GM21360 (cell line): ENCODE data around the gene HOMER2.

Source experiments
- ATAC-seq: cut with Tn5 transposase; IDR thresholded peaks from one replicate; pipeline ENCODE4 v1.9.1; 2021; ENCODE audit warnings: mild to moderate bottlenecking, moderate library complexity; ENCODE audit not compliant: unreplicated experiment

Gene HOMER2

DNA sequence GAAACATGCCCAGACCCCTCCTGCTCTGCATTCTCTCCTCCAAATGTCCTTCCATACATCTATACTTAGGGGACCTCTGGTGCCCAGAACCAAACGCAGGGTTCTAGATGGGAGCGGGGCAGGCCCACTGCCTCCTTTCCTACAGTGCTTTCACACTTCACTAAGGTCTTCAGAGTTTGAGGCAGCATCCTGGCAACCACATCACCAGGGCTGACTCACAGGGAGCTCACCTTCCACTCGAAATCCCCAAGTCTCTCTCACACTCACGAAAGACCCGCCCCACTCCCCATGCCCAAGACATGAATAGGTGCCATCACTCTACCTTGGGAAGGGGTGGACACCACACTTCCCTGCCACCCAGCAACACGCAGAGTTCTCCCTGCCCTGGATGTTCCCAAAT is 18.9 kb downstream of the HOMER2 start:
- no peak for ATAC-seq

DNA sequence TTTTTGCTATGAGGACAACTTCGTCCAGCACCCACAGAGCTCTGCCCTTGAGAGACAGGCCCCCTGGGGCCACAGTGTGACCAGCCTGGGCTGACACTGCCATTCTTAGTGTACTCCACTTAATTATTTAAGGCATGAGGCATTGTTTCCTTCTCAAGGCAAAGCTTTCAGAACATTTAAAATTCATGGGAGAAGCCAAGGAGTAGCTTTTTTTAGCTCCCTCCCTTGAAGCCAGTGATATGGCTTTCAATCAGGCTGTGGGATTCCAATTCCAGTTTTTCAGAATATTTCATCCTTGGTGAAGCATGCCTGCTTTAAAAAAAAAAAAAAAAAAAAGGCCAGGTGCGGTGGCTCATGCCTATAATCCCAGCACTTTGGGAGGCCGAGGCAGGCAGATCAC is 21.3 kb downstream of the HOMER2 start:
- ATAC-seq: no peak

DNA sequence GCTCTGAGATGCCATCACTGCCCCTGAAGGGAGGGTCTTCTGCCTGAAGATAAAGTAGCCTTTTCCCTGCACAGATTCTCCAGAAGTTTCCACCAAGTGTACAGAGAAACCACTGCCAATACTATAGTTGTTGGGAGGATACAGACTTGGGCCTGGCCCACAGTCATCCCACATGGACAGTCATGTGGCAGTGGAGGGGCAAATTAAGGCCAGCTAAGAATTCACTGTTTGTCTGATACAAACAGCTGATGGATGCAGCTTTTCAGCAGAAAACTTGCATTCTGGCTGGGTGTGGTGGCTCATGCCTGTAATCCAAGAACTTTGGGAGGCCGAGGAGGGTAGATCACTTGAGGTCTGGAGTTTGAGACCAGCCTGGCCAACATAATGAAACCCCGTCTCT is 22.1 kb downstream of the HOMER2 start:
- ATAC-seq: no peak

GRCh38 chr15:82928711-82929110 is 23.8 kb downstream of the HOMER2 start:
- no peak for ATAC-seq

DNA sequence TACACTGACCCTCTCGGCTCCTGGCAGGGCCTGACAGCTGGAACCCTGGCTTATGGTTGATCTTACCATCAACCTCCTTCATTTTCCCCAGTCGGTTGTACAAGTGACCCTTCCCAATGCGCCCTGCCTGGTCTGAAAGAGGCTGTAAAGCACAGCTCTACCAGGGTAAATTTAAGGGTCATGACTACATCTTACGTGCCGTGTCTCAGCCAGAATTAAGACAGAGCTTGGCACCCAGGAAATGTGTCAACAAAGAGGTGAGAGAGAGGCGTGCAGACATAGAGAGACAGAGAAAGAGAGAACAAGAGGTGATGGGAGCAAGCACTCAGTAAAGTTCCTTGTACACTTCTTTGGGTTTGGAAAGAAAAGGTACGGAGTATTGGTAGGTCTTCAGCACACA is 28.8 kb downstream of the HOMER2 start:
- no peak for ATAC-seq

DNA sequence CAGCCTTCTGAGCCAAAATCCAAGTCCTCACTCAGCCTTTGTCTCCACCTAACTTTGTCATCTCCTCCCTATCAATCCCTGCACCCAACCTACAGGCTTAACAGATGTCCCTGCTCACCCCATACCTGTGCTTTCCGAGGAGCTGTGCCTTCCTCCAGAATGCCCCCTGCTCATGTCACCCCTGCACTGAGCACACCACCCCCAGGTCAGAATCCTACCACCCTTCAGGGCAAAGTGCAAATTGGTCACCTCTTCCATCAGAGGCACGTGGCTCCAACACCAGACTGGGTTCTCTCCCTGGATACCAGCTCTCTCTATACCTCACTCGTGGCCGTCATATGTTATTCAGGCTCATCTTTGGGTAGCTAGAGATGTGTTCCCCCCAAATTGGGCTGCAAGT is 29.8 kb downstream of the HOMER2 start:
- ATAC-seq: no peak

GRCh38 chr15:82921939-82922338 is 30.6 kb downstream of the HOMER2 start:
- no peak for ATAC-seq

GRCh38 chr15:82921242-82921641 is 31.3 kb downstream of the HOMER2 start:
- ATAC-seq: no peak

DNA sequence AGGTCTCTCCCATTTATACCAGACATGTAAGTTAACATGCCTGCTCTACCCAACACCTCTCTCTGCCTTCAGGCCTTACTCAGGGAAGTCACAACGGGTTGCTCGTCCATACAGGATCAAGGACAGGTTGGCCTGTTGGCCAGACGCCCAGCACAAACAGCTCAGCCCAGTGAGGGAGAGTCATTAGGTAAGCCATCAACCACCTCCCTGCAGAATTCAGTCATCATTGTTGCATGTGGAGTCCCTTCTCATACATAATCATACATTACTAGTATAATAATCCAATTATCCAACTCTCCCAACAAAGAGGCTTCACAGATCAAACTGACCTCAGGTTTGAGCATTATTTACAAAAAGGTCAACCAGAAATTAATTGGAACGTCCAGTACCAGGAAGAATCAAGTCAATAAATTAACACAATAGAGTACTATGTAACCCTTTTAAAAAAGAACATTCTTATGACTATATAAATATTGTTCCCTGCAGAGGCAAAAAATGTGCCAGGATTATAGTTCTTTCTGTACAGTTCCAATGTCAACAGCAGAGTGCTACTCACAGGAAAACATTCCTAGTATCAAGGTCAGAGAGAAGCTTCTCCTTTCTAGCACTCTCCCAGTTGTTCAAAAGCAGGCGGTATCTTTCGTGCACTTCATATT is 33.2 kb downstream of the HOMER2 start:
- ATAC-seq: no peak

DNA sequence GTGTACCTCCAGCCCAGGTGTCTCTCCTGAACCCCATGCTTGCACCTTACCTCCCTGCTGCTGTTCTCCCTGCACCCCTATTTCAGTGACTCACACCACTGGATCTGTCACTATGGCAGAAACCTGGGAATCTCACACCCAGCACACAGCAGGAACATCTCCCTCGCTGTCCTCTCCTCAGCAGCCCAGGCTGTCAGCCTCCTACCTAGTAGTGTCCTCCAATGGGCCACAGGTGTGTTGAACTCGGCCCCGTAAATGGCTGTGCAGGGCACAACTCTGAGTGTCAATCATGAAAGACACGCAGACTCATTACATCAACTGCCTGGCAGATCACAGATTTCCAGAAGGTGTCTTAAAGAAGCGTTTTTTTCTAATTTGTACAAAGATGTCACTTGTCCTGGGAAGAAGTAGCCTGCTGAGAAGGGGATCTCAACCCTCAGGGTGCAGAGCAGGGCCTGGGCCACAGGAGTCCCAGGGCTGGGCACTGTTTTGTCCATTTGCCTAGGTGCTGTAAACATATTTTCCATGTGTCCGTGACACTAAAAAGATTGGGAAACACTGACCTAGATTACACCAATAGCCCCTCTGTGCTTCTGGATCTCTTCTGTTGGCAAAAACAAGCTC is 33.8 kb downstream of the HOMER2 start:
- ATAC-seq: no peak

DNA sequence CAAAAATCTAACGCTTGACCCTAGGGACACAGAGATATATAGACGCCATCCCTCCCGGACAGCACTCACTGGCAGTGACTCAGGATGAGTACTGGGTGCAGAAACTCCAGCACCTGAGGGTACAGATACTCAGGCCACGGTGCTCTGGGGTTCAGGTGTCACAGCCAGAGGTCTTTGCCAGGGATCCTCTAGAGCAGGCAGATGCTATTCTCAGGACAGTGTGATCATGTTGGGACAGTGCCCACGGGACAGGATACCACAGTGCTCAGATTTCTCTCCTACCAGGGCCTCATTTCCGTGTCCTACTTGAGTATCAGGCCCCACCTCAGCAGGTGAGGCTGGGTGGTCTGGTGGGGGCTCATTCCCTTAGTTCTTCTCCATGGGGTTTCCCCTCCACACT is 34.4 kb downstream of the HOMER2 start:
- ATAC-seq: no peak

DNA sequence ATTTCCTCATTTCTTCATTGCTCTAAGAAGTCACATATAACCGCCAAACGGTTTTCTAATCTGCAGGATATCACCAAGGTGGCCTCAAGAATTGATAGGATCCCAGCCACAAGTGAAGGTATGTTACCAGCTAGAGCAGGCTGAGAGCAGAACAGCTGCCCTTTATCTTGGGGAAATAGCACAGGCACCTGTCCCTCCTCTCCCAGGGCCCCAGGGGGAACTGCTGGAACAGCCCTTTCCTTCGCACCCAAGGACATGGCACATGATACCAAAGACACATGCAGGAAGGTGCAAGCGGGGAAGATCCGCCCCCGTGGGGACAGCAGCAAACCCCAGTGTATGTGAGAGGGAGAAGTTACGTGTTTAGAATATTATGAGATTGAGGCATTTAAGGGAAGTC is 35.3 kb downstream of the HOMER2 start:
- ATAC-seq: no peak

DNA sequence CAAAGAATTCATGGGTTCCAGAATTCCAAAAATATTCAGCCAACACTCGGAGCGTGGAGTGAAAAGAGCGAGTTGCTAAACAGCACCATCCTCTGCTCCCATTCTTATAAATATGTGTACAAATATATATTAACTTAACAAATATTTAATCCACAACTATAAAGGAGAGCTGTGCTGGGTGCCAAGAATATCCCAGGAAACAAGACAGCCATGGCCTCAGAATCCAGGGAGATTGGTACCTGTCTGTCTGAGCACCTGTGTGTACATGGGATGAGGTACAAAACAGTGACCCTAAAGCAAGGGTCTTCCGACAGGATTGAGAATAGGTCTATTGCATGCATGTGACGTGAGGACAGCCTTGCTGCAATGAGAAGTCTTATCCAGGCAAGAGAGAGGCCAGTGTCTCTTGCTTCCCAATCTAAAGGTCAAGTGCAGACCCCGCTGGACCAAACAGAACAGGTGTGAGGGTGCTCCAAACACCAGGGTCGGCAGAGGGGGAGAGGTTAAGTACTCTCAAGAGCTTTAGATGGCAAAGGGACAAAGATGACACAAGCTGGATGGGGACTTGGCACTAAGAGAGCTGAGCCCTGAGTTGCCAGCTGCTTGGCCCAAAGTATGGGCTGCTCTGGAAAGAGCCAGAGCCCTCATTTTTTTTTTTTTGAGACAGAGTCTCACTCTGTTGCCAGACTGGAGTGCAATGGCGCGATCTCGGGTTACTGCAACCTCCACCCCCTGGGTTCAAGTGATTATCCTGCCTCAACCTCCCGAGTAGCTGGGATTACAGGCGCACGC is 36.2 kb downstream of the HOMER2 start:
- no peak for ATAC-seq

- ATAC-seq: no peak
Observed at GRCh38 chr15:82914396-82914795, 38.1 kb downstream of the HOMER2 start.

DNA sequence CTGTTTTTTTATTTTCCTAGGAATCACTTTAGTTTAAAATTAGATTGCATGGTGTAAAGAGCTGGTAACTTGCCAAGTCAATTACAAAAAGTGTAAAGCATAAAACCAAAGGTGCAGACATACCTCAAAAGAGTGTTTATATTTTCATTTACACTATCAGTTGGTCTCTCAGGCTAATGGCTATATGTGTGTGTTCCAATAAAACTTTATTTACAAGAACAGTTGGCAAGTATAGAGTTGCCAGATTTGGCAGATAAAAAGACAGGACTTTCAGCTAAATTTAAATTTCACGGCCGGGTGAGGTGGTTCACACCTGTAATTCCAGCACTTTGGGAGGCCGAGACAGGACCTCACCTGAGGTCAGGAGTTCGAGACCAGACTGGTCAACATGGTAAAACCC is 41.1 kb downstream of the HOMER2 start:
- no peak for ATAC-seq

DNA sequence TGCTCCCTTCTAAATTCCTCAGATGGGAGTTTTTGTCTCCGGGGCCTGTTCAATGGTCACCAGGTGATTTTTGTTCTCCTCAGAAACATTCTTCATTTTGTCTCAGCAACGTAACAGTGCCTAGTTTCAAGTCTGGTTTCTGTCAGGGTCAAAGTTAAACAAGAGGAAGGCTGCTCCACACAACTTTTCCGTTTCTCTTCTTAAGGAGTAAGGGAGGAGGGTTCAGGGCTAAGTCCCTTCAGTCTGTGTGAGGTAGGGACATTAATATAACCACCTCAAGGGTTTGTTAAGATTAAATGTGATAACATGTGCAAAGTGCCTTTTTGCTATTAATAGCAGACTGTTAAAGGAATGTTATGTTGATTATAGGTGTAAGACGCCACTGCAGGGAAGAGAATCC is 41.8 kb downstream of the HOMER2 start:
- ATAC-seq: no peak

- ATAC-seq: no peak
Observed at GRCh38 chr15:82909080-82909815, 43.3 kb downstream of the HOMER2 start.

GRCh38 chr15:82907350-82907749 is 45.2 kb downstream of the HOMER2 start:
- no peak for ATAC-seq

- ATAC-seq: no peak
Observed at GRCh38 chr15:82904574-82904973, 47.9 kb downstream of the HOMER2 start.

GRCh38 chr15:82903511-82903910 is 49.0 kb downstream of the HOMER2 start:
- no peak for ATAC-seq

DNA sequence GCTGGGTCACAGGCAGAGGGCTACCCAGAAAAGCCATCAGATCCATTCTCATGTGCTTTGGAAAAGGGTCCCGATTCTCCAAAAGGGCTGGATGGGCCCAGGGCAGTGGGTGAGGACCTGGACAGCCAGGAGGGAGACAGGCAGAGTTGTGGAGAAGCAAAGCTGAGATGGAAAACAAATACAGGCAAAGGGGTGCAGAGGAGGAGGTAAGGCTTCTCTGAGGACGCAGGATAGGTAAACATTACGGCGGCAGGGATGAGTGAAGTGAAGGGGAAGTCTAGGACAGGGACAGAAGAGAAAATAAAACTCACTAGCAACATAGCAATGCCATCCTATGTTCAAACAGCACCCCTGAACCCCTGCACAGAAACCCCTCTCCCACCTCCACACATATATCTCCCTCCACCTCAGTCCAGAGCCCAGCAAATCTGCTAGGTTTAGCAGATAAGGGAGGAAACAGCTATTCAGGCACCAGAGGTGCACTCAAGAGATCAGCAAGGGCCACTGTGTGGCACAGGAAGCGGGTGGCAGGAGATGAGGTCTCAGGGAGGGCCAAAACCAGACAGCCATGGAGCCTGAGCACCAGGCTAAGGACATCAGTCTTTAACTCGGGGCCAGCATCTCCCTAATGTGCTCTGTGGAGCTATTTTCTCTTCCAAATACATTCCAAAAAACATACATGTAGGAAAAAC is 51.3 kb downstream of the HOMER2 start:
- ATAC-seq: no peak
